Astrocyte (in vitro differentiated cells and primary cell): Measurements from ENCODE around the gene C1QTNF2. TPM values are rescaled to one million over a fixed set of nuclear protein-coding genes. Genes with fewer than 3 reads are reported as not detected.

Experiments used
- DNase-seq: peaks from one replicate; pipeline ENCODE4 v3.0.0-alpha.2; 2010; ENCODE audit warnings: low read depth
- FAIRE-seq: peaks from 2 replicates; lab custom pipeline; 2011; peaks lifted over from hg19 to GRCh38; lab: Jason Lieb, UNC
- H2AFZ ChIP-seq: 2 replicates; pipeline ENCODE4 v1.6.0; 2012; ENCODE audit warnings: low read depth, low read length, inconsistent platforms
- H3K27ac ChIP-seq: 2 replicates; pipeline ENCODE4 v1.5.1; 2011; ENCODE audit warnings: low read depth, low read length, inconsistent platforms
- H3K27me3 ChIP-seq: 2 replicates; pipeline ENCODE4 v1.6.0; 2011; ENCODE audit warnings: low read length, inconsistent platforms; ENCODE audit not compliant: insufficient read depth
- H3K36me3 ChIP-seq: 2 replicates; pipeline ENCODE4 v1.5.1; 2011; ENCODE audit warnings: low read length, inconsistent platforms; ENCODE audit not compliant: insufficient read depth
- H3K4me1 ChIP-seq: 2 replicates; pipeline ENCODE4 v1.5.1; 2011; ENCODE audit warnings: low read length, inconsistent platforms; ENCODE audit not compliant: insufficient read depth
- H3K4me2 ChIP-seq: 2 replicates; pipeline ENCODE4 v1.6.0; 2012; ENCODE audit warnings: low read length, inconsistent platforms
- H3K4me3 ChIP-seq: 2 replicates; pipeline ENCODE4 v1.5.1; 2011; ENCODE audit warnings: low read depth, mild to moderate bottlenecking, low read length, inconsistent platforms; ENCODE audit not compliant: insufficient read depth
- H3K79me2 ChIP-seq: 2 replicates; pipeline ENCODE4 v1.6.0; 2012; ENCODE audit warnings: mild to moderate bottlenecking, low read length, inconsistent platforms; ENCODE audit not compliant: insufficient read depth
- H3K9ac ChIP-seq: 2 replicates; pipeline ENCODE4 v1.6.0; 2012; ENCODE audit warnings: mild to moderate bottlenecking, low read length, inconsistent platforms
- H3K9me3 ChIP-seq: 2 replicates; pipeline ENCODE4 v1.5.1; 2012; ENCODE audit warnings: low read depth, mild to moderate bottlenecking, low read length, inconsistent platforms; ENCODE audit not compliant: insufficient read depth
- H4K20me1 ChIP-seq: 2 replicates; pipeline ENCODE4 v1.6.0; 2012; ENCODE audit warnings: low read length, inconsistent platforms; ENCODE audit not compliant: insufficient read depth
- H3K27ac Mint-ChIP-seq: one replicate; pipeline ENCODE4 v1.8.0; 2021; ENCODE audit warnings: mild to moderate bottlenecking, mixed read lengths; ENCODE audit not compliant: unreplicated experiment
- H3K27me3 Mint-ChIP-seq: one replicate; pipeline ENCODE4 v1.8.0; 2021; ENCODE audit warnings: low read depth, mixed read lengths; ENCODE audit not compliant: unreplicated experiment
- H3K36me3 Mint-ChIP-seq: one replicate; pipeline ENCODE4 v1.8.0; 2021; ENCODE audit warnings: low read depth, mixed read lengths; ENCODE audit not compliant: unreplicated experiment
- H3K4me1 Mint-ChIP-seq: one replicate; pipeline ENCODE4 v1.8.0; 2021; ENCODE audit warnings: low read depth, mixed read lengths; ENCODE audit not compliant: unreplicated experiment
- H3K4me3 Mint-ChIP-seq: one replicate; pipeline ENCODE4 v1.8.0; 2021; ENCODE audit warnings: mild to moderate bottlenecking, moderate library complexity, mixed read lengths; ENCODE audit not compliant: unreplicated experiment
- H3K9me3 Mint-ChIP-seq: one replicate; pipeline ENCODE4 v1.8.0; 2021; ENCODE audit warnings: mild to moderate bottlenecking, mixed read lengths; ENCODE audit not compliant: unreplicated experiment
- EZH2 ChIP-seq: IDR thresholded peaks from 2 replicates; pipeline ENCODE4 v1.6.1; 2012; ENCODE audit warnings: mild to moderate bottlenecking, low read length, inconsistent platforms; ENCODE audit not compliant: insufficient read depth
- total RNA-seq: library from RNA; stranded (reverse); gene quantifications from 2 replicates; pipeline ENCODE4 v1.2.1, GENCODE V29; 2021
- TF ChIP-seq, protein P1 (sequence below): IDR thresholded peaks from 2 replicates; pipeline ENCODE4 v1.5.1; 2011; ENCODE audit warnings: low read depth, mild to moderate bottlenecking, inconsistent platforms, low read length, moderate library complexity; ENCODE audit not compliant: insufficient read depth

The C1QTNF2 gene
- total RNA-seq, 1 donor from 2014 or later, result 0.64 TPM

DNA sequence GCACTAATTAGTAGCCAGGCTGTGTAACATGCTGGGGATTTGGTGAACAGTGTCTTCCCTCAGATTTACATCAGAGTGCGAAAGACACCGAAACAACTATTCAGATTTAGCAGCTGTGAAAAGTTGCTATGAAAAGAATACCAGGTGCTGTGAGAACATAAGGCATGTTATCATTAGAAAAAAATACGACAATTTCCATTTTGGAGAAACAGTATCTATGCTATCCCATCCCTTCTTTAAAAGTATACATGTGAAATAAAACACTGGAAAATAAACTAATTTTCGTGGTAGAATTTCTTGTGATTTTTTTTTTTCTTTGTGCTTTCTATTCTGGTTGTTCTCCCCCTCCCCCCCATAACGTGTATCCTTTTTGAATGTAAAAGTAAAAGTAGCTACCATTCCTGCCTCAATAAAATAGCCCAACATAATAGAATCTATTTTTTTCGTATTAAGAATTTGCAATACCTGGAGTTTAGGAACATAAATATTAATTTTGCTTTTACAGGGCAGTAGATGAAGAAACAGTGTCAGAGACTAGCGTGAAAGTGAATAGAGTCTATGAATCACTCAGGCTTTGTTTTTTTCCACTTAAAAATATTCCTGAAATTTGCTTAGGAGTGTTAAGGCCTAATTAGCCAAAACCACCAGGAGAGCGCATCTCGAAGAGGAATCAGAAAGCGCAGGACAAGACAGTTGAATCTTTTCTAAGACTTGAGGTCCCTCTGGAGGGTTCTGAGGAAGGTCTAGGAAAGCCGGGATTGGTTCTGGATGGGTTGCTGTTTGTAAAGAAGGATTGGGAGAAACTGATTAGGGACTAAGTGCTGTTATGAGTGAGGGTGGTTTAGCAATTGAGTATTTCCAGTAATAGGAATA, 49.3 kb upstream of the C1QTNF2 start:
- peak overlapping the region; percentile 96 for H3K4me3 Mint-ChIP-seq
- peak overlapping the region; percentile 98 for H3K9ac ChIP-seq
- peak overlapping the region; percentile 95 for H3K4me3 ChIP-seq
- H3K27me3 Mint-ChIP-seq, result no peaks in the 10 kb centered on the region
- peaks cover 21% of the 10 kb centered on the region for H3K4me1 ChIP-seq
- no peak for DNase-seq
- H3K36me3 Mint-ChIP-seq, result no peaks in the 10 kb centered on the region
- FAIRE-seq, result no peak
- TF ChIP-seq EZH2, result no peak
- TF ChIP-seq, protein P1, sequence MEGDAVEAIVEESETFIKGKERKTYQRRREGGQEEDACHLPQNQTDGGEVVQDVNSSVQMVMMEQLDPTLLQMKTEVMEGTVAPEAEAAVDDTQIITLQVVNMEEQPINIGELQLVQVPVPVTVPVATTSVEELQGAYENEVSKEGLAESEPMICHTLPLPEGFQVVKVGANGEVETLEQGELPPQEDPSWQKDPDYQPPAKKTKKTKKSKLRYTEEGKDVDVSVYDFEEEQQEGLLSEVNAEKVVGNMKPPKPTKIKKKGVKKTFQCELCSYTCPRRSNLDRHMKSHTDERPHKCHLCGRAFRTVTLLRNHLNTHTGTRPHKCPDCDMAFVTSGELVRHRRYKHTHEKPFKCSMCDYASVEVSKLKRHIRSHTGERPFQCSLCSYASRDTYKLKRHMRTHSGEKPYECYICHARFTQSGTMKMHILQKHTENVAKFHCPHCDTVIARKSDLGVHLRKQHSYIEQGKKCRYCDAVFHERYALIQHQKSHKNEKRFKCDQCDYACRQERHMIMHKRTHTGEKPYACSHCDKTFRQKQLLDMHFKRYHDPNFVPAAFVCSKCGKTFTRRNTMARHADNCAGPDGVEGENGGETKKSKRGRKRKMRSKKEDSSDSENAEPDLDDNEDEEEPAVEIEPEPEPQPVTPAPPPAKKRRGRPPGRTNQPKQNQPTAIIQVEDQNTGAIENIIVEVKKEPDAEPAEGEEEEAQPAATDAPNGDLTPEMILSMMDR, result no peak
- peaks cover 15% of the 10 kb centered on the region for H3K4me1 Mint-ChIP-seq
- H3K4me2 ChIP-seq, result peak overlapping the region; percentile 87
- no peaks in the 10 kb centered on the region for H3K9me3 Mint-ChIP-seq
- peaks cover 67% of the 10 kb centered on the region for H3K79me2 ChIP-seq
- H3K27ac ChIP-seq, result peak overlapping the region; percentile 91
- H4K20me1 ChIP-seq, result no peaks in the 10 kb centered on the region
- no peaks in the 10 kb centered on the region for H3K27me3 ChIP-seq
- peaks cover 2% of the 10 kb centered on the region for H3K36me3 ChIP-seq
- peak overlapping the region; percentile 36 for H2AFZ ChIP-seq
- H3K9me3 ChIP-seq, result no peaks in the 10 kb centered on the region
- peak overlapping the region; percentile 95 for H3K27ac Mint-ChIP-seq

GRCh38 chr5:160418561-160419457, 48.4 kb upstream of the C1QTNF2 start, which contains the start of gene SLU7:
Gene SLU7 (minus strand): TSS chr5:160419081. CDS start chr5:160415294, 3,787 bp downstream.
- no peaks in the 10 kb centered on the region for H3K27me3 Mint-ChIP-seq
- H3K79me2 ChIP-seq, result peaks cover 58% of the 10 kb centered on the region
- H2AFZ ChIP-seq, result peak within 1 kb of the TSS; percentile 72
- H3K9me3 Mint-ChIP-seq, result no peaks in the 10 kb centered on the region
- peaks cover 19% of the 10 kb centered on the region for H3K4me1 ChIP-seq
- peak within 1 kb of the TSS; percentile 96 for H3K4me3 Mint-ChIP-seq
- H4K20me1 ChIP-seq, result no peaks in the 10 kb centered on the region
- DNase-seq (peak; percentile 90), FAIRE-seq (no peak)
- no peaks in the 10 kb centered on the region for H3K9me3 ChIP-seq
- TF ChIP-seq, protein P1, result no peak
- no peak for TF ChIP-seq EZH2
- H3K9ac ChIP-seq, result peak within 1 kb of the TSS; percentile 98
- H3K27ac Mint-ChIP-seq, result peak within 1 kb of the TSS; percentile 95
- no peaks in the 10 kb centered on the region for H3K27me3 ChIP-seq
- peak within 1 kb of the TSS; percentile 95 for H3K4me3 ChIP-seq
- H3K4me1 Mint-ChIP-seq, result peaks cover 15% of the 10 kb centered on the region
- H3K27ac ChIP-seq, result peak within 1 kb of the TSS; percentile 91
- peaks cover under 1% of the 10 kb centered on the region for H3K36me3 ChIP-seq
- H3K4me2 ChIP-seq, result peak within 1 kb of the TSS; percentile 87
- H3K36me3 Mint-ChIP-seq, result no peaks in the 10 kb centered on the region
